Measurements from ENCODE around the gene HNRNPL.

- no peak for TF ChIP-seq EP300 (IDR thresholded peaks at IDR 0.05)
- peak in 3 of 4 experiments; percentile 37 to 50 (median 42) for TF ChIP-seq CTCF (IDR thresholded peaks at IDR 0.05)
- TF ChIP-seq POLR2A (IDR thresholded peaks at IDR 0.05), result peak; percentile 96 to 98
Observed at GRCh38 chr19:38849860-38850435, at the start of gene HNRNPL.
